Peyer's patch (tissue), 4 donors: ENCODE measurements around the gene SPR.

Experiments used
- POLR2A ChIP-seq, 2 donors: fragments of 450-650 bp; IDR thresholded peaks; one replicate each; pipeline ENCODE4 v1.5.1; 2017; ENCODE audit warnings: antibody characterized with exemption in 2 of 2, mild to moderate bottlenecking in 2 of 2, moderate library complexity in 2 of 2
- TF ChIP-seq, protein P1 (sequence below), 6 experiments: fragments of 450-650 bp in 4 of 6; fragments of 200-600 bp in 2 of 6; sonication (generic) in 1 of 6; IDR thresholded peaks; one replicate each; pipeline ENCODE4 v1.5.1; 2017 to 2019; ENCODE audit warnings: antibody characterized with exemption in 6 of 6, mild to moderate bottlenecking in 3 of 6, moderate library complexity in 1 of 6

DNA sequence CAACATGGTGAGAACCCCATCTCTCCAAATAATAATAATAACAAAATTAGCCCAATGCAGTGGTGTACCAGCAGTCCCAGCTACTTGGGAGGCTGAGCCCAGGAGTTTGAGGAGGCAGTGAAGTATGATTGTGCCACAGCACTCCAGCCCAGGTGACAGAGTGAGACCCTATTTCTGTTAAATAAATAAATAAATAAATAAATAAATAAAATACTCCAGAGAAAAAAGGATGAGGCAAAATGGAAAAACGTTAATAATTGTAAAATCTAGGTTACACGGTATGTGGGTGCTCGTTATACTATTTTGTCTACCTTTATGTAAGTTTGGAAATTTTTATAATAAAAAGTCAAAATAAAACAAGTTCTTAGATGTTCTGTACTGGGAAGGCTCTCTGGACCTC, 21.5 kb downstream of the SPR start:
- TF ChIP-seq, protein P1, sequence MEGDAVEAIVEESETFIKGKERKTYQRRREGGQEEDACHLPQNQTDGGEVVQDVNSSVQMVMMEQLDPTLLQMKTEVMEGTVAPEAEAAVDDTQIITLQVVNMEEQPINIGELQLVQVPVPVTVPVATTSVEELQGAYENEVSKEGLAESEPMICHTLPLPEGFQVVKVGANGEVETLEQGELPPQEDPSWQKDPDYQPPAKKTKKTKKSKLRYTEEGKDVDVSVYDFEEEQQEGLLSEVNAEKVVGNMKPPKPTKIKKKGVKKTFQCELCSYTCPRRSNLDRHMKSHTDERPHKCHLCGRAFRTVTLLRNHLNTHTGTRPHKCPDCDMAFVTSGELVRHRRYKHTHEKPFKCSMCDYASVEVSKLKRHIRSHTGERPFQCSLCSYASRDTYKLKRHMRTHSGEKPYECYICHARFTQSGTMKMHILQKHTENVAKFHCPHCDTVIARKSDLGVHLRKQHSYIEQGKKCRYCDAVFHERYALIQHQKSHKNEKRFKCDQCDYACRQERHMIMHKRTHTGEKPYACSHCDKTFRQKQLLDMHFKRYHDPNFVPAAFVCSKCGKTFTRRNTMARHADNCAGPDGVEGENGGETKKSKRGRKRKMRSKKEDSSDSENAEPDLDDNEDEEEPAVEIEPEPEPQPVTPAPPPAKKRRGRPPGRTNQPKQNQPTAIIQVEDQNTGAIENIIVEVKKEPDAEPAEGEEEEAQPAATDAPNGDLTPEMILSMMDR (IDR thresholded peaks at IDR 0.05): no peak
- TF ChIP-seq POLR2A (IDR thresholded peaks at IDR 0.05): no peak
